ENCODE data around the gene IQCH.
"Not testable (repeated sequence)": the region's sequence is repeated elsewhere in the genome, so short reads cannot be mapped to it uniquely, and the experiment has no call there.

IQCH gene

DNA sequence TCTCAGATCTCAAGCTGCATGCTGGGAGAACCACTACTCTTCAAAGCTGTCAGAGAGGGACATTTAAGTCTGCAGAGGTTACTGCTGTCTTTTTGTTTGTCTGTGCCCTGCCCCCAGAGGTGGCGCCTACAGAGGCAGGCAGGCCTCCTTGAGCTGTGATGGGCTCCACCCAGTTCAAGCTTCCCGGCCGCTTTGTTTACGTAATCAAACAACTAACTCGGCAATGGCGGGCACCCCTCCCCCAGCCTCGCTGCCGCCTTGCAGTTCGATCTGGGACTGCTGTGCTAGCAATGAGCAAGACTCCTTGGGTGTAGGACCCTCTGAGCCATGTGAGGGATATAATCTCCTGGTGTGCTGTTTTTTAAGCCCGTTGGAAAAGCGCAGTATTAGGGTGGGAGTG, 199.1 kb downstream of the IQCH start:
- not testable (repeated sequence) for DNase-seq

DNA sequence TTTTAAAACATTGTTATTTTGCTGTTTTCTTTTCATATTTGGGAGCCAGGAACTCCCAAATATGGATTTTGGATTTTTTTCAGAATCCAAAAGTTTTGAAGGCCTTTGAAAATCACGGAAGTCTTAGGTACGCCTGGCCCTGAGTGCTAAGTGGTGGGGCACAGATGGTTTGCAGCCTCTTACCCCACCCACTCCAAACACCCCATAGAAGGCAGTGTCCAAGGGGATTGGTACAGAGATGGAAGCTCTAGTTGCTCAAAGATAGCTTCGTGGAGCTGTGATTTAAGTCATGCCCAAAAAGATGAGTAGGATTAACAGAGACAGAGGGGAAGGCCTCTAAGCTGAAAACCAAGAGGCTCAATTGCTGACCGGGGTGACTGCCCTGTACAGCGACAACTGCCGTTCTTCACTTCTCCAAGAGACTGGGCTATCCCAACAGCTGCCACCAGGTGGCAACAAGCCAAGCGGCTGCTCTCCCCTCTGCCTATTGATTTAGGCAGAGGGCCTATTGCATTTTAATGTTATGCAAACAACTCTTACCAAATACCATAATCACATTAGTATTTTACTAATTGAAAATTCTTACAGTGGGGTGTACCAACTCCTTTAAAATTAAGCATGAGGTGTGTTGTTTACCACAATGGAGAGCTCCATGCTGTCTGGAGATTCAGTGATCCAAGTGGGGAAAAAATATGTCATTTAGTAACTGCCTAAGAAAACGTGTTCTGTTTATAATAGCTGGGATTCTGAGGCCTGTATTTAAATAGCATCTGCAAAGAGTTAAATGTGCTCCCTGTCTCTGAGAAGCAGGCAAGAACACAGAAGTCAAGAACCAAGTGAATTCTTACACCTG, 202.3 kb downstream of the IQCH start:
- DNase-seq, result peak; percentile 17

DNA sequence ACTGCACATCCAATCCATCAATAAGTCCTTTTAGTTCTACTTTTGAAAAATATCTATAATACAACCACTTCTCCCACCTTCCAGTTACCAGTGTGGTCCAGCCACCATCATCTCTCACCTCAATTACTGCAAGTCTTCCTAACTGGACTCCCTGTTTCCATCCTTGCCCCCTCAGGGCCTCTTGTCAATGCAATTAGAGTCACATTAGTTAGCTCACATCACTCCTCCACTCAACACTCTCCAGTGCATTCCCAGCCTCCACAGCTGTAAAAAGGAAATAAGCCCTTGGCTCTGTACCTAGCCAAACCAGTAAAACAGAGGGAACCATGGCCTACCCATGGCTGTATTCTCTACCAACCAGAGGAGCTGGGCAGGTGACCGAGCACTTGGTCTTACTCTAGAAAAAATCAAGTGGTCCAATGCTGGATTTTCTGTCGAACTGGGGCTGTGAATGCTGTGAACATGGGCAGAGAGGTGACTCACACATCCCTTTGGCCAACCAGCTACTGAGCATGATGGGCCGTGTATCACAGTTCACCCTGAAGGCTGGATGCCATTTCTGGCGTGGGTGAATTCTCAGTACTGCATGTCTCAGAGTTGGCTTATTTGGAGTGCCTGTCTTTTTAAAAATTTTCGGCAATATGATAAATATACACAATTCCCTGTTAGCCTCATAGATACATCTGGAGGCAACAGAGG, 203.9 kb downstream of the IQCH start:
- no peak for DNase-seq

DNA sequence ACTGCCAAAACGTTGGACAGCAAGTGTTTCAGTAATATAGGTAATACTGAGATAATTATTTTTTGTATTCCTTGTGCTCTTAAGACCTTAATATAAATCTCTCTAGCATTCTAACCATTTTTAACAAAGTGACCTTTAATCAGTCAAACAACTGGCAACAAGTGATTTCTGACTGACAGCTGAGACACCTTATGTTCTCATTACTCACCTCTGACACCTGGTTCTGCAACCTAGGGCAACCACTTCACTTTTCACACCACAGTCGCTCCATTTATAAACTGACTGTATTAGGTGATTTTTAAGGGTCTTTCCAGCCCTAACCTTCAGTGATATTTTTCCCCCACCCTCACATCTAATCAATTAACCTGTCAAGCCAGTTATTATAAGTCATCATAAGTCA, 205.9 kb downstream of the IQCH start:
- DNase-seq, result no peak

DNA sequence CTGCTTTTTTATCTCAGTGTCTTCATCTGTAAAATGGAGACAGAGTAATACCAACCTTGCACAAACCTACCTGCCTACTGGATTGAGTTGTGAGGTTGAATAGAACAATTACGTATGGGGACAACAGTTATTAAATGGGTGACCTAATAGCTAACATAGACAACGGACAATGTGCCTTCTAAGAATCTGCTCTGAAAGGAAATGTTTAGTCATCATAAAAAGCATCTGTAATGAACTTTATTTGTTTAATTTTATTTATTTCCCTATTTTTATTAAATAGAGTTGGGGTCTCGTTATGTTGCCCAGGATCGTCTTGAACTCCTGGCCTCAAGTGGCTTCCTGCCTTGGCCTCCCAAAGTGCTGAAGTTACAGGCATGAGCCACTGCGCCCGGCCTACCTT, 207.1 kb downstream of the IQCH start:
- no peak for DNase-seq

DNA sequence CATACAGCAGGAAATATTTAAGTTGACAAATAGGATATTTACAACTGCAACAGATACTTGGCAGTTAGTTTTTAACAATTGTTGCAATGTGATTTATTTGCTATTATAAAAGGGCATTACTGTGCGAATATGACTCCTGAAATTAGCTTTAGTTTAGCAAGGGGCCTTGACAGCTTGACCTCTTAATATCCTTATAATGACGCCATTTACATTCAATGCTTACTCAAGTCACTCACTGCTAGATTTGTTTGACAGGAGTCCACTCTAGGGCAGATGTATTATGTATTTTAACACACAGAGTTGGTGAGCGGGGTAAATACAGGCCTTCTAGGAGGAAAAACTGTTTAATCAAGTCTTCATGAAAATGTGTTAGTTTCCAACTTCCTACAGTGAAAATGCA, 208.3 kb downstream of the IQCH start:
- DNase-seq, result no peak

DNA sequence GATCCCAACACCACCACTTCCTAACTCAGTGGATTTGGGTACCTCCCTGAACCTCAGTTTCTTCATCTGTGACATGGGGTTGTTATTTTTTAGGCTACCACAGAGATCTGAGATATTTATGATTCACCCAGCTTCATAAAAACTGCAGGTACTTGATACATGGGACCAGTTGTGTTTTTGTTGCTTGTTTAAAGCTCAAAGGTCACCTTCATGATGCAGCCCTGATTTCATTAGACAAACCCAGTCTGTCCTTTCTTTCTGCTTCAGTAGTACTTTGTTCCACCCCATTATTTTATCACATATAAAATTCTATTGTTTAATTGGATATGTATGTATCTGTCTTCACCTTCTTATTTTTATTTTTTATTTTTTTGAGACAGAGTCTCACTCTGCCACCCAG, 208.9 kb downstream of the IQCH start:
- no peak for DNase-seq

DNA sequence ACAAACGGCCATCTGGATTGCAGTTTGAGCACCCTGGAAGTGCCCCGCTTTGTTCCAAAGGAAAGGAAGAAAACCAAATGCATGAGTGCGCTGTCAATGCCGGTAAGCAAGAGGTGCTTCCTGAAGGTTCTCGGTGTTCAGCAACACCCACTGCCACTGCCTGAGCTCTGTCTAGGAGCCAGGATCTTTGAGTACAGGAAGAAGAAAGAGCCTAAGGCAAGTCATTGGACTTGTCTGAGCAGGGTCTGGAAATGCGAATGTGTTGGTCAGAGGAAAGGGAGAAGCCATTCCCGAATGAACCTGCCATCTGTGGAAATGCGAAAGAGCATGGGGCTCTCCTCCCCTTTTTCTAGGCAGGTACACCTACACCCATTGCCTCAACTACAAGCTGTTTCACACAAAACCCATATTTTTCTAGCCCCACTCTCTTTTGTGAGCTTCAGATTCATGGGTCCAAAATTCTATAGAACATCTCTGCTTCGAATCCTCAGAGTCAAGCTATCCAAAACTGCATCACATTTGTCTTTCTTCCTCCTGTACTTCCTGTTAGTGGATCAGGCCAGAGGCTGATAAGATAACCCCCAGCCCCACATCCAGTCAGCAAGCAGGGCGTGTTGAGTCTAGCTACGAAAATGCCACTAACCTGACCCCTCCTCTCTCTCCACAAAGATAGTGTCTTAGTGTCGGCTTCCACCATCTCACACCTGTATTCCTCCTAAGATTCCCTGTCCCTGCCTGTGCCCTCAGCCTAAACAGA, 210.8 kb downstream of the IQCH start:
- DNase-seq, result no peak

DNA sequence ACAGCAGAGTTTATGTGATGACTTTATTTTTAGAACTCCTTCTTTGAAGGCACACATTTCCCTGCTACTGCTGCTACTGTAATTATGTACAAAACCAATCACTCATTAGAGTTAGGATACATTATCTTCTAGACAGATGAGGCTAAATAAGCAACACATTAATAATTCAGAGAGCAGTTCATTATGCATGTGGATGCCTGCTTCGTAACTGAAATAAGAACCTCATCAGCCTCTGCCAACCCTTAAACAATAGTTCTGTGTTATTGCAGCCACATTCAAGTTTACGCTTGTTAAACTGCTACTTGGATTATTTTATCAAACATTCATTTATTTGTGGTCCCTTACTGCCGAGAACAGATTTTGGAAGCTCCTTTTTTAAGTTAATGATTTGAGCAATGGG, 213.8 kb downstream of the IQCH start:
- DNase-seq, result no peak

DNA sequence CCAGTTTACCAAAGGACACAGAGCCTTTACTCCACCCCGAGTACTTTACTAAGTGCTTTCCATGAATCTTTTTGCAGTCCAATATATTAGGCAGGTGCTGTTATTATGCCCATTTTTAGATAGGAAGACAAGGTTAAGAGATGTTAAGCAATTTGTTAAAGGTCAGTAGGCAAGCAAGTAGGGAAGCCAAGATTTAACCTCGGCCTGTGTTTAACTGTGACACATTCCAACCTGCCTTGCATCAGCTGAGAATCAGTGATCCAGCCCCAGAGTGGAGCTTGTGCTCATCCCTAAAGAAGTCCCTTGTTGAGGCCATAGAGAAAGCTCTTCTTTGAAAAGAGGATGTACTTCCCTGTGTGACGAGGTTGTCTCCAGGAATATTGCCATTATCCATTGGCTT, 215.1 kb downstream of the IQCH start:
- no peak for DNase-seq

DNA sequence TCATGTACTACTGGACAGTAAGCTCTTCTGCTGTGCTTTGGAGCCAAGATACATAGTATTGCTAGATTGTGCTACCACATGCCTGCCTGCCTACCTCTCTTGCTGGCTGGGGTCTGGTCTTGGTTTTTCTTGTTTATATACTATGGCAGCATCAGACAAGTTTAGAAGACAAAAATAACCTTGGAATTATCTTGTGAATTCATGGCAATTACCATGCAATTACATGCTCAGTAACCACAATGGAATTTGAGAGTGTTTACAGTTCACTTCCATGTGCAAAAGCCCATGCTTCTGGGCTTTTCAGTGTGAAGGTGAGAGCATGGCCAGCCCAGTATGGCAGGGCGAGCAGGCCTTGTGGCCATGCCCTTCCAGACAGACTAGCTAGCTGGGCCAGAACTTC, 218.4 kb downstream of the IQCH start:
- DNase-seq, result no peak

DNA sequence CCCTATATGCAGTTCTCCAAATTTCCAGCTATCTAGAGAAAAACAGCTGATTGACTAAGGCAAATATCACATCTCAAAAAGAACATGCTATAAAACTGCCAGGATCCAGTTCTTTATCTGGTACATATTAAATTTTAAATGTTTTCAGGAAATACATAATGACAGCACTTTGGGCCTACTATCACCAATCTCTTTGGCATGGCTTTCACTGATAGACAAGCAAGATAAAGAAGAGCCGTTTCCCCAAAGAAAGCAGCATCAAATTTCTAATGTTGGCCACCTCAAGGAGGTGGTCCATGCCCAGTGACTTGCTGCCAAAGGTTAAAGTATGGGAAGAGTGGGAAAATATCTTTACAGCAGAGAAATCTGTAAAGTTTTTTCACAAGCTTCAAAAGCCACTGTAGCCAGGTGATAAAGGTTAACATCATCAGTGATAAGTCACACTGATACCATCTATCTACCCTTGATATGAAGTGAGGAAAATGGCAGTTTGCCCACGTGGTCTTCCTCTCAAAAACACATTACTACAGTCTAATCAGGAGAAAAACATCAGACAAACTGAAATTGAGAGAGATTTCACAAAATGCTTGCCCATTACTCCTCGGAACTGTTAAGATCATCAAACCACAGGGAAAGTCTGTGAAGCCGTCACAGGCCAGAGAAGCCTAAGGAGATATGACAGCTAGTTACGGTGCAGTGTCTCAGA, 220.0 kb downstream of the IQCH start:
- DNase-seq, result no peak

DNA sequence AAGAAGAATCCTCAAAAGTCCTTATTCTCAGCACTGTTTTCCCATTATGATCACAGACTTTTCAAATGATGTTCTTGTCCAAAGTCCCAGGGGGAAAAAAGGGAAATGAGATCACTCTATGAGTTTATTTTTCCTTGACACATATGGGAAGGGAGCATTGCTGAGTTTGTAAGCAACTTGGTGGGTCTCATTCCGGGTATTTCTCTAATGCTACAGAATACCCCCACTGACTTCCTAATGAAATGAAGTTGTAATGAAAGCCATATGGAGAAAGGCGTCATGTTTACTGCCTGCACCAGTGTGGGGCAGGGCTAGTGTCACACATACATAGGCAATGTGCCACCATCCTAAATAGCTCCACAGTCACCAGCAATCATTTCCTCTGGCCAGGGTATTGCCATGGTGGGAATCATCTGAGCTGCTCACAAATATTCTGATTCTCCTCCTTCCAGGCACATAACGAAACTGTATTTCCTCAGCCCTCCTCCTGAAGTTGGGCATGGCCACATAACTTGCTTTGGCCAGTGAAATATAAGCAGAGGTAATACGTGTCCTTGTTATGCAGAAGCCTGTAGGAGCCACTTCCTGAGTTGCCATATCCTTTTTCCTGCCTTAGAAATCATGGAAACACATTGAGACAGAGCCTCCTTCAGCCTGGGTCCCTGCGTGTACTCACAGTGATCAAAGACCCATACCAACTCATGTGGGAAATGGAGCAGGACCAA, 225.4 kb downstream of the IQCH start:
- no peak for DNase-seq

DNA sequence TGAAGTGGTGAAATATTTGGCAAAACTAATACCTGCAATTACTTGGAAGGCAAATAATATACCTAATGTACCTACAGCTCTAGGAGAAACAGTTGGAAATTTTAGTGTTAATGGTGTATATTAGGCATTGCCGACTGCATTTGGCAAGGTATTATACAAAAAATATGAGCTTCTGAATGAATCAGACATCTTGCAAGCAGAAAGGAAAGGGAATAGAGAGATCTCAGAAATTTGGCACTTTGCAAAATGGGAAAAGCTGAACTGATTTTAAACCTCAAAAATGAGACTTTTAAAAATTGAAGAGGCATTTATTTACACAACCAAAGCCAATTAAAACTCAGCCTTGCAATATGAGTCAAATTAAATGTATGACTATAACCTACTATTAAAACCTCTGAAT, 226.2 kb downstream of the IQCH start:
- DNase-seq, result no peak

DNA sequence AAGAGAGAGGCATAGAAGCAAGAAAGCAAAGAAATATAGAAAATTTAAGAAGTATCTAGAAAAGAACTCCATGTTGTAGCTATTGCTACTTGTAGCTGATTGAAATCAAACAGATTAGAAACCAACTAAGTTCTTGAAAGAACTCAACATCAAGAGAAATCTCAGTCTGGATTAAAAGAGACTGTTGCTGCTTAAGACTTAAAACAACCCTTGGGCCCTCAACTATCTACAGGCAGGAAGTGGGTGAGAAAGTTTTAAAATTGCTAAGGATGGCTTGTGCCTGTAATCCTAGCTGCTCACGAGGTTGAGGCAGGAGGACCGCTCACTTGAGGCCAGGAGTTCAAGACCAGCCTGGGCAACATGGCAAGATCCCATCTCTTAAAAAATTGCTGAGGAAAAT, 227.1 kb downstream of the IQCH start:
- no peak for DNase-seq

DNA sequence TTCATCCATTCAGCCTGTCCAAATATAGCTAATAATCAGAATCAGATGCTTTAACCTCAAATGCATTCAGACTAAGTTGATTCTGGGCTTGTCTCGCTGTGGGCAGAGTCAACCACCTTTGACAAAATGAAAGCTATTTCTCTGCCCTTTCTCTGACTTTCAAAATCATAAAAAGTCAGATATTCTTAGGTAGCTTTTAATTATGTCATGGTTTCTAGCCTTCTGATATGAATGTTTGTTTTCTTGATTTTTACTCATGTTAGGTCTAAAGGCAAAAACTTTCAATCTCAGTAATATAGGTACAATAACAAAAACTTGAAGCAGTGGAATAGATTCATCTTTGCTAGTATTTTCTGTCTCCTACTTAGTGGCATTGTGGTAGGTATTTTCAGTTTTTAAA, 241.0 kb downstream of the IQCH start:
- DNase-seq, result no peak

DNA sequence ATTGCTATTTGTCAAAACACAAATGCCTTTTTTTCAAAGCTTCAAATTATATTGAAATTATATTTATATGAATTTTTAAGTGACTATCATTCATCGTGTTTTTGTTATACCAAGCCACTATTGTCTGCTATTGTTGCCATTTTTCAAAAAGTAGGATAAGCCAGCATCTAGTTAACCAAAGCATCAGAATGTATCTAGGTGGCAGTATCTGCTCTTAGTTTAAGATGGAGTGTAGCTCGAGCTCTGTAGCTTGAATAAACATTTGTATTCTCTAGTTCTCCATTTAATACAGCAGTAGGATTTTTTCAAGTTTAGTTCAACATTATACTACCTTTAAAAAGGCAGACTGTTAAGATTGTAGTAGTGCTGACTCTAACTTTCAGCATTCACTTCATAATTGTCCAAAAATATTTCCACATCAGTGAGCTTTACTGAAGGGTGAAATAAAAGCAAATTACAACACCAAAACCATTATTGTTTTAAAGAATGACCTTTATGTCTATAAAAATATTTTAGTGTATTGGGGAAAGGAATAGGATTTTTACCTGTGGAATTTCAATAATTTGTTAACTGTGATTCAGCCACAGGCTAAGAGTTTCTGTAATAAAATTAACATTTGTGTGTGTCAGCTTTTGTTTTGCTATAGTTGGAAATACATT, 246.7 kb downstream of the IQCH start:
- DNase-seq, result no peak

DNA sequence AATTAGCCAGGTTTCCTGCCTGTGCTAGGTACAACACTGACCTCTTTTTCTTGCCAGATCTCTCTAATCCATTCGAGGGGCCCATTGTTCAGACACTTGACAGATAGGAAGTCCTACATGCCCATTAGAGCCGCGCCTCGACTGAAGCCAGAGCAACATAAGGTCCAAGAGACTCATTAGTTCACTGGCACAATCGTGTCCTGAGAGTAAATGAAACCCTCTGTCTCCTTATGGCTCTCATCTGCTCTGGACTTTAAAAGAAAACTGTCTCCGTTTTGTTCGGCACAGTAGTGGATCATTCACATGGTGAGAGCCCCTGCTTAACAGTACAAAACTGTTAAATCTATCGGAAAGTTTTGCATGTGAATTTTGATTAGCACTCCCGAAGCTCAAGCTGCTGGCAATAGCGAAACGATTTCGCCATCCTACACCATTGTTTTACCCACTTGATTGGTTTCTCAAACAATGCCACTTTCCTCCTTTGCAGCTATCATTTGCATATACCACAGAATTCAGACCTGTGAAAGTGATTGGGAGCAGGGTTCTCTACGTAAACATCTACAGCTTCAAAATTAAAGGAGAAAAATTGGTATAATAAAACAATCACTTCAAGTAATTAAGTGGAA, 247.4 kb downstream of the IQCH start:
- DNase-seq, result peak; percentile 19

DNA sequence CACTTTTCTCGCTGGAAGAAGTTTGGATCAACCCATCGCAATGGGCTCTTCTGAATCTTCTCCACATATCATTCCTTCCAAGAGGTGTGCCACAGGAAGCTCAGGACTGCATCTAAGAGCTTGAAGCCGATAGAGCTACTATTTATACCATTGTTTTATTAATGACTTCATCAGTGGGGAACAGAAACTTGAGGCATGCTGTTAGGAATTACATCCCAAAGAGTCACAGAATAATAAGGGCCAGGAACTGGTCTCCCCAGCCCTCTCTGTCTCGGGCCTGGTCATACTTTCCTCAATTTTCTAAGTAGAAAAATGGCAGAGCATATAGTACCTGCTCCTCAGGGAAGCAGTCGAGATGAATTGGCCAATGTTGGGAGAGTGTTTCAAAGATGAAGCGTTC, 249.5 kb downstream of the IQCH start:
- no peak for DNase-seq

DNA sequence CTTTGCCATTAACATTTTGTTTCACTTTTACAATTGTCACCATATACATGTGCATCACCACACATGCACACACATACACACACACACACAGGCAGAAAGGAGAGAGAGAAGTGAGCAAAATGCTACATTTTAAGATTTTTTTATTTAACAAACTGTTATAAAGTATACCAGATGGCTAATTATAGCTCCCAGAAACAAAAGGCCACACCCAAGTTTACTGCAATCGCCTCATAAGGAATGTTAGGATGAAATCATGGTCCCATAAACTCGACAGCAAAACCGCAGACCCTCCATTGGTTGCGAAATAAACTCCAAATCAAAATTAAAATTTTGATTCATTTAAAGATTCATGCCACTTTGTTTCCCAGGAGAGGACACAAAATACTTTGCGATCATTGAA, 250.2 kb downstream of the IQCH start:
- no peak for DNase-seq

Data from NCI-H2029 treated with DMSO at 0.1 percent for 48 hours (cell line).